ENCODE results near the gene DEFB113.

GRCh38 chr6:49946835-49947234 is 22.6 kb downstream of the DEFB113 start:
- no peak for TF ChIP-seq CTCF (IDR thresholded peaks at IDR 0.05; ENCODE audit: poor library complexity, severe bottlenecking)
- no peak for TF ChIP-seq POLR2AphosphoS5 (IDR thresholded peaks at IDR 0.05)
- no peak for TF ChIP-seq SMC3 (conservative IDR thresholded peaks at IDR 0.05; ENCODE audit: poor library complexity)
- no peak for TF ChIP-seq EP300 (conservative IDR thresholded peaks at IDR 0.05; ENCODE audit: poor library complexity, severe bottlenecking)
- no peak for TF ChIP-seq RAD21 (conservative IDR thresholded peaks at IDR 0.05)
- TF ChIP-seq EZH2 (IDR thresholded peaks at IDR 0.05; ENCODE audit: borderline replicate concordance, insufficient read depth, low read length, poor library complexity, severe bottlenecking): no peak
